OCI-LY3 (cell line): Measurements from ENCODE around the gene CNIH1.

Source experiments
- EZH2phosphoT487 ChIP-seq: fragments of 200-600 bp; shearing (Covaris generic); IDR thresholded peaks from 2 replicates; pipeline ENCODE4 v1.6.1; 2018; ENCODE audit warnings: antibody characterized with exemption, mixed run types, low read depth
- TF ChIP-seq, protein P1 (sequence below): fragments of 200-600, 300-600 bp; sonication (generic); IDR thresholded peaks from 2 replicates; pipeline ENCODE4 v1.5.1; 2014; ENCODE audit warnings: antibody characterized with exemption, low read length, low read depth

DNA sequence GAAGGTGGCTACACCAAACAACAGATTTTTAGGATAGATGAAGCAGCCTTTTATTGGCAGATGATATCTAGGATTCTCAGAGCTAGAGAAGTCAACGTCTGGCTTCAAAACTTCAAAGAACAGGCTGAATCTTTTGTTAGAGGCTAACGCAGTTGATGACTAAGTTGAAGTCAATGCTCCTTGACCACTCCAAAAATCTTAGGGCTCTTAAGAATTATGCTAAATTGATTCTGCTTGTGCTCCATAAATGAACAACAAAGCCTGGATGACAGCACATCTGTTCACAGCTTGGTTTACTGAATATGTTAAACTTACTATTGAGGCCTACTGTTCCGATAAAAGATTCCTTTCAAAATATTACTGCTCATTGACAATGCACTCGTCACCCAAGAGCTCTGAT lies 57.3 kb downstream of the CNIH1 start:
- TF ChIP-seq, protein P1, sequence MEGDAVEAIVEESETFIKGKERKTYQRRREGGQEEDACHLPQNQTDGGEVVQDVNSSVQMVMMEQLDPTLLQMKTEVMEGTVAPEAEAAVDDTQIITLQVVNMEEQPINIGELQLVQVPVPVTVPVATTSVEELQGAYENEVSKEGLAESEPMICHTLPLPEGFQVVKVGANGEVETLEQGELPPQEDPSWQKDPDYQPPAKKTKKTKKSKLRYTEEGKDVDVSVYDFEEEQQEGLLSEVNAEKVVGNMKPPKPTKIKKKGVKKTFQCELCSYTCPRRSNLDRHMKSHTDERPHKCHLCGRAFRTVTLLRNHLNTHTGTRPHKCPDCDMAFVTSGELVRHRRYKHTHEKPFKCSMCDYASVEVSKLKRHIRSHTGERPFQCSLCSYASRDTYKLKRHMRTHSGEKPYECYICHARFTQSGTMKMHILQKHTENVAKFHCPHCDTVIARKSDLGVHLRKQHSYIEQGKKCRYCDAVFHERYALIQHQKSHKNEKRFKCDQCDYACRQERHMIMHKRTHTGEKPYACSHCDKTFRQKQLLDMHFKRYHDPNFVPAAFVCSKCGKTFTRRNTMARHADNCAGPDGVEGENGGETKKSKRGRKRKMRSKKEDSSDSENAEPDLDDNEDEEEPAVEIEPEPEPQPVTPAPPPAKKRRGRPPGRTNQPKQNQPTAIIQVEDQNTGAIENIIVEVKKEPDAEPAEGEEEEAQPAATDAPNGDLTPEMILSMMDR, result no peak
- no peak for TF ChIP-seq EZH2phosphoT487
